Measurements from ENCODE around the gene SSR2.

DNA sequence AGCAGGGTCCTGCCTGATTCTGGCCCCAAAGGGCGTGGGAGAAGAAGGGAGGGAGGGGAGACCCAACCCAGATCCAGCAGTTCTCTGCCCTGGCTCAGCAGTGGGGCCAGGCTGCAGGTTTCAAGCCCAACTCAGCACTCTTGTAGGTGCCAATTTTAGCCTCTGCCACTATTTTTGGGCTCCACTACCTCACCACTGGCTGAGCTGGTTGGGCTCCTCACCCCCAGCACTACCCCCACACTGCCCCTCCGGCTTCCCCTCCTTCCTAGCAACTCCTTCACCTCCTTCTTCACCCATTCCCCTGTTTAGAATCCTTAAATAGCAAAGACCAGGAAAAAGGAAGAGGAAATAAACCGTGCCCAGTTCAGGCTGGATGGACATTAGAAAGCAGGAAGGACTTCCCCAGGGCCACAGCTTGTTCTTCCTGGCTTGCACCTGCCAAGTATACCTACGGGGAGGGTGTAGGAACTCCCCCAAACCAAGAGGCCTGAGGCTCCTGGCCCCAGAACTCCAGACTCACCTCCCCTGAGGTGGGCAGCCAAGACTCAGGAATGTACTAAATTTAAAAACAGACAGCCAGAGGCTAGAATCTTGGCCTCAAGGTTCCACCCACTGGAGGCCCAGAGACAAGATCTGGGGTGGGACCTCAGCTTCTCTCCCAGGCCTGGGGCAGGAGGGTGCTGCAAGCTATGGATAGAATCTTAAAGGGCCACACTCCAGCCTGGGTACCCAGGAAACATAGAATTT is 41.0 kb downstream of the SSR2 start:
- TF ChIP-seq CTCF (IDR thresholded peaks at IDR 0.05): no peak
- peak in 2 of 4 donors; percentile 12 for TF ChIP-seq POLR2AphosphoS5 (IDR thresholded peaks at IDR 0.05)
